Spleen (tissue), 11 donors: ENCODE results near the gene PPFIA1. TPM values are rescaled to one million over a fixed set of nuclear protein-coding genes. Genes with fewer than 3 reads are reported as not detected.

Source experiments
- DNase-seq: peaks from one replicate; pipeline ENCODE4 v3.0.0-alpha.2; 2020
- H3K27ac ChIP-seq, 8 donors: fragments of 200-600 bp; sonication (generic) in 7 of 8; 1 replicate in 4 of 8; 2 replicates in 4 of 8; pipeline versions ENCODE4 v1.5.0 to v1.8.0; 2016 to 2021; ENCODE audit warnings: inconsistent platforms in 4 of 8, mild to moderate bottlenecking in 4 of 8, moderate library complexity in 1 of 8
- H3K27me3 ChIP-seq, 7 donors: fragments of 200-600 bp; sonication (generic) in 6 of 7; replicated peaks in 1 of 7; 1 replicate in 4 of 7; 2 replicates in 3 of 7; pipeline versions ENCODE4 v1.5.0 to v1.8.0; 2016 to 2021; ENCODE audit warnings: inconsistent platforms in 3 of 7, mild to moderate bottlenecking in 1 of 7
- H3K36me3 ChIP-seq, 6 donors: fragments of 200-600 bp; sonication (generic) in 5 of 6; 1 replicate in 4 of 6; 2 replicates in 2 of 6; pipeline versions ENCODE4 v1.5.0 to v1.8.0; 2016 to 2021; ENCODE audit warnings: inconsistent platforms in 2 of 6
- H3K4me1 ChIP-seq, 6 donors: fragments of 200-600 bp; sonication (generic) in 5 of 6; 1 replicate in 3 of 6; 2 replicates in 3 of 6; pipeline versions ENCODE4 v1.5.0 to v1.8.0; 2016 to 2021; ENCODE audit warnings: inconsistent platforms in 3 of 6
- H3K4me3 ChIP-seq, 8 donors: fragments of 200-600 bp; sonication (generic) in 7 of 8; 1 replicate in 4 of 8; 2 replicates in 4 of 8; pipeline versions ENCODE4 v1.5.0 to v1.8.0; 2016 to 2021; ENCODE audit warnings: inconsistent platforms in 4 of 8, mild to moderate bottlenecking in 4 of 8, moderate library complexity in 2 of 8
- H3K9me3 ChIP-seq, 8 donors: fragments of 200-600 bp; sonication (generic) in 7 of 8; 1 replicate in 4 of 8; 2 replicates in 4 of 8; pipeline versions ENCODE4 v1.5.0 to v1.8.0; 2016 to 2021; ENCODE audit warnings: inconsistent platforms in 4 of 8
- CTCF ChIP-seq, 11 experiments: fragments of 200-600 bp in 7 of 11; fragments of 450-650 bp in 4 of 11; sonication (generic) in 4 of 11; IDR thresholded peaks in 8 of 11; conservative IDR thresholded peaks in 3 of 11; 1 replicate in 7 of 11; 2 replicates in 4 of 11; pipeline versions ENCODE4 v1.4.0 to v1.8.0; 2016 to 2021; ENCODE audit warnings: antibody characterized with exemption in 11 of 11, inconsistent platforms in 4 of 11, mild to moderate bottlenecking in 1 of 11
- POLR2A ChIP-seq, 3 donors: fragments of 450-650 bp; IDR thresholded peaks; one replicate each; pipeline ENCODE4 v1.5.1; 2017; ENCODE audit warnings: antibody characterized with exemption in 3 of 3, mild to moderate bottlenecking in 1 of 3
- POLR2AphosphoS5 ChIP-seq, 3 donors: sonication (generic); formaldehyde crosslinking; IDR thresholded peaks; one replicate each; pipeline ENCODE4 v1.5.1; 2017; ENCODE audit warnings: antibody characterized with exemption in 3 of 3
- WGBS, 5 donors: extraction: QIAGEN DNeasy Blood & Tissue Kit in 3 of 5; methylation state at CpG; one replicate each; pipeline versions ENCODE4 v1.1.5 to v1.1.7; 2013 to 2018; 5-methylcytosine and 5-hydroxymethylcytosine counted together
- intact Hi-C: fragments of 100-400 bp; cut with DNase I; formaldehyde crosslinking; loops from one replicate; pipeline ENCODE4 v1.15.0; 2023; ENCODE audit warnings: low total_unique reads
- polyA plus RNA-seq, 3 donors: library from polyadenylated mRNA; stranded (reverse); fragments of 200-250 nt; gene quantifications; one replicate each; pipeline ENCODE4 v1.2.1, GENCODE V29; 2013
- total RNA-seq, 7 donors: library from RNA; depleted of rRNA in 3 of 7; stranded (reverse); fragments of >200 nt in 3 of 7; fragmentation: NEBNext Ultra II Directional in 4 of 7; extraction: Animal tissue kit (Norgen Biotek cat#: 25700) in 4 of 7; gene quantifications; one replicate each; pipeline versions ENCODE4 v1.1.0 to v1.2.1, GENCODE V29; 2016 to 2021
- donor health status: healthy with polysubstance abuse.
- donor health status: DM: no; HTN: no; CAD: no; lungs with moderate emphysema.
- donor health status: DM: no; HTN: no; CAD: no.
- donor health status: Bipolar disorder and iron deficiency.
- donor health status: healthy.
- donor health status: DM: no; HTN: no; CAD: no.
- donor health status: DM: yes; HTN: yes; CAD: no.

The PPFIA1 gene
- total and polyA plus RNA-seq, 10 donors = 7.6 to 73.5 (median 55.0) TPM

GRCh38 chr11:70398834-70399680 is 128.6 kb downstream of the PPFIA1 start:
- intact Hi-C loops = no loop called here
- Histone ChIP-seq H3K27ac (peak overlapping the region in 7 of 8 donors; percentile 22 to 86 (median 71)), H3K4me3 (peak overlapping the region; percentile 57 to 86 (median 65)), H3K27me3 (peaks cover 0 to 84% (median 26%) of the 10 kb centered on the region in 7 donors), H3K4me1 (peaks cover 12 to 67% (median 47%) of the 10 kb centered on the region in 6 donors), H3K36me3 (no peaks in the 10 kb centered on the region), H3K9me3 (no peaks in the 10 kb centered on the region)
- 2 to 5% (median 4%) methylated on average over 41 to 42 of the region's 42 CpGs for WGBS, 5 donors
- DNase-seq = peak; percentile 81
- TF ChIP-seq CTCF (IDR thresholded peaks at IDR 0.05 in 8 of 11, conservative IDR thresholded peaks at IDR 0.05 in 3 of 11) (no peak), POLR2A (IDR thresholded peaks at IDR 0.05) (no peak), POLR2AphosphoS5 (IDR thresholded peaks at IDR 0.05) (no peak)

GRCh38 chr11:70399681-70400112 is 129.2 kb downstream of the PPFIA1 start:
- intact Hi-C loops = no loop called here
- peak overlapping the region; percentile 16 to 86 (median 65) for H3K4me3 ChIP-seq
- peak in 2 of 3 donors; percentile 57 to 72 for TF ChIP-seq POLR2AphosphoS5 (IDR thresholded peaks at IDR 0.05)
- no peak for TF ChIP-seq CTCF (IDR thresholded peaks at IDR 0.05 in 8 of 11, conservative IDR thresholded peaks at IDR 0.05 in 3 of 11)
- 23 to 37% (median 32%) methylated on average over 11 to 16 of the region's 16 CpGs for WGBS, 5 donors
- H3K9me3 ChIP-seq = no peaks in the 10 kb centered on the region
- peak overlapping the region in 6 of 8 donors; percentile 22 to 86 (median 77) for H3K27ac ChIP-seq
- peaks cover 0 to 84% (median 20%) of the 10 kb centered on the region in 7 donors for H3K27me3 ChIP-seq
- no peaks in the 10 kb centered on the region for H3K36me3 ChIP-seq
- DNase-seq = no peak
- H3K4me1 ChIP-seq = peaks cover 12 to 69% (median 47%) of the 10 kb centered on the region in 6 donors

GRCh38 chr11:70400643-70401042 is 130.2 kb downstream of the PPFIA1 start:
- H3K27ac ChIP-seq = no peak overlapping the region
- no peak overlapping the region for H3K4me3 ChIP-seq
- H3K4me1 ChIP-seq = peaks cover 12 to 79% (median 51%) of the 10 kb centered on the region in 6 donors
- WGBS, 5 donors = 74 to 88% (median 82%) methylated on average over 7 to 8 of the region's 8 CpGs
- H3K9me3 ChIP-seq = no peaks in the 10 kb centered on the region
- intact Hi-C loops = no loop called here
- no peak for TF ChIP-seq POLR2A (IDR thresholded peaks at IDR 0.05)
- no peak for TF ChIP-seq CTCF (IDR thresholded peaks at IDR 0.05 in 8 of 11, conservative IDR thresholded peaks at IDR 0.05 in 3 of 11)
- TF ChIP-seq POLR2AphosphoS5 (IDR thresholded peaks at IDR 0.05) = no peak
- peaks cover 0 to 3% (median 0%) of the 10 kb centered on the region in 6 donors for H3K36me3 ChIP-seq
- DNase-seq = no peak
- peaks cover 0 to 82% (median 12%) of the 10 kb centered on the region in 7 donors for H3K27me3 ChIP-seq

- WGBS, 5 donors = 69 to 76% (median 72%) methylated on average over 10 of the region's 10 CpGs
- intact Hi-C loops = no loop called here
- peaks cover 0 to 75% (median 1%) of the 10 kb centered on the region in 7 donors for H3K27me3 ChIP-seq
- DNase-seq = no peak
- H3K36me3 ChIP-seq = peaks cover 0 to 14% (median under 1%) of the 10 kb centered on the region in 6 donors
- no peak overlapping the region for H3K27ac ChIP-seq
- peaks cover 11 to 76% (median 48%) of the 10 kb centered on the region in 6 donors for H3K4me1 ChIP-seq
- TF ChIP-seq CTCF (IDR thresholded peaks at IDR 0.05 in 8 of 11, conservative IDR thresholded peaks at IDR 0.05 in 3 of 11) (no peak), POLR2AphosphoS5 (IDR thresholded peaks at IDR 0.05) (no peak)
- no peak overlapping the region for H3K4me3 ChIP-seq
- H3K9me3 ChIP-seq = no peaks in the 10 kb centered on the region
Observed at GRCh38 chr11:70402016-70402415, 131.5 kb downstream of the PPFIA1 start.
